Measurements from ENCODE around the gene ATRN. TPM values are rescaled to one million over a fixed set of nuclear protein-coding genes. Genes with fewer than 3 reads are reported as not detected.

ATRN gene
- total RNA-seq, 1 experiment from 2014 or later, result 19.9 TPM

DNA sequence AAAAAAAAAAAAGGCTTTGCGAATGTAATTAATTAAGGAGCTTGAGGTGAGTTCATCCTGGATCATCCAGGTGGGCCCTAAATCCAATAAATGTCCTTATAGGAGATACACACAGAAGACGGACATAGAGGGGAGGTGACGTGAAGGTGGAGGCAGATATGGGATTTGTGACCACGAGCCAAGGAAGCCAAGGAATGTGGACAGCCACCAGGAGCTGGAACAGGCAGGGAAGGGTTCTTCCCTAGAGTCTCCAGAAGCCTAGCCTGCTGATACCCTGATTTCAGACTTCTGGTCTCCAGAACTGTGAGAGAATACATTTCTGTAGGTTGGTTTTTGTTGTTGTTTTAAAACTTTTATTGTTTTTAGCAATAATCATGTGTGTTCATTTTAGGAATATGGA, 6.7 kb upstream of the ATRN start (continued):
- TF ChIP-seq, protein P1, sequence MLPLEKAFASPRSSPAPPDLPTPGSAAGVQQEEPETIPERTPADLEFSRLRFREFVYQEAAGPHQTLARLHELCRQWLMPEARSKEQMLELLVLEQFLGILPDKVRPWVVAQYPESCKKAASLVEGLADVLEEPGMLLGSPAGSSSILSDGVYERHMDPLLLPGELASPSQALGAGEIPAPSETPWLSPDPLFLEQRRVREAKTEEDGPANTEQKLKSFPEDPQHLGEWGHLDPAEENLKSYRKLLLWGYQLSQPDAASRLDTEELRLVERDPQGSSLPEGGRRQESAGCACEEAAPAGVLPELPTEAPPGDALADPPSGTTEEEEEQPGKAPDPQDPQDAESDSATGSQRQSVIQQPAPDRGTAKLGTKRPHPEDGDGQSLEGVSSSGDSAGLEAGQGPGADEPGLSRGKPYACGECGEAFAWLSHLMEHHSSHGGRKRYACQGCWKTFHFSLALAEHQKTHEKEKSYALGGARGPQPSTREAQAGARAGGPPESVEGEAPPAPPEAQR (CRISPR knock-in tag; IDR thresholded peaks at IDR 0.05), result no peak

DNA sequence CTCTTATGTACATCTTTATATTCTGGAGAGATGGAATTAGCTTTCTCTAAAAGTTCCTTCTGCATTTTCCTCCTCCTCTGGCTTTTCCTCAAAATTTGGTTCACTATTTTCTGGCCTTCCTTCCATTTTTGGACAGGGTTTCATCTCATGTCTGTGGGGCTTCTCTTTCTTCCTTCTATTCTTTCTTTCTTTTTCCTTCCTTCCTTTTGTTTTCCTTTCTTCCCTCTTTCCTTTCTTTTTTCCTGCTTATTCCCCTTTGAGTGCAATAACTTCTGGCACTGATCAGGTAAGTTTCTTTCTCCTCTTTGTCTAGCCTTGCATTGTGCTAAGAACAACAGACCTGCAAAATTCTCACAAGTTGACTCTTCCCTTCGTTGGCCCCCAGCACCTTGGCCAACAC, 5.5 kb upstream of the ATRN start:
- no peaks in the 10 kb centered on the region for H3K9me3 Mint-ChIP-seq
- no peak overlapping the region for H3K27ac Mint-ChIP-seq
- no peak for ATAC-seq
- TF ChIP-seq SMAD4 (CRISPR knock-in tag; IDR thresholded peaks at IDR 0.05) (no peak), CBFB (CRISPR knock-in tag; IDR thresholded peaks at IDR 0.05; ENCODE audit: low read depth) (no peak), NR1H2 (CRISPR knock-in tag; IDR thresholded peaks at IDR 0.05) (no peak), KAT7 (CRISPR knock-in tag; IDR thresholded peaks at IDR 0.05; ENCODE audit: borderline replicate concordance) (no peak), GRHL2 (CRISPR knock-in tag; IDR thresholded peaks at IDR 0.05; ENCODE audit: insufficient replicate concordance, severe bottlenecking) (no peak), NFYB (CRISPR knock-in tag; conservative IDR thresholded peaks at IDR 0.05; ENCODE audit: low read depth) (no peak), JAZF1 (CRISPR knock-in tag; IDR thresholded peaks at IDR 0.05) (no peak), TEAD1 (CRISPR knock-in tag; IDR thresholded peaks at IDR 0.05) (no peak), ZNF121 (CRISPR knock-in tag; IDR thresholded peaks at IDR 0.05) (no peak), MXD4 (CRISPR knock-in tag; IDR thresholded peaks at IDR 0.05; ENCODE audit: borderline replicate concordance) (no peak)
- TF ChIP-seq, protein P2, sequence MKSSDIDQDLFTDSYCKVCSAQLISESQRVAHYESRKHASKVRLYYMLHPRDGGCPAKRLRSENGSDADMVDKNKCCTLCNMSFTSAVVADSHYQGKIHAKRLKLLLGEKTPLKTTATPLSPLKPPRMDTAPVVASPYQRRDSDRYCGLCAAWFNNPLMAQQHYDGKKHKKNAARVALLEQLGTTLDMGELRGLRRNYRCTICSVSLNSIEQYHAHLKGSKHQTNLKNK (CRISPR knock-in tag; IDR thresholded peaks at IDR 0.05), result no peak
- TF ChIP-seq, protein P3, sequence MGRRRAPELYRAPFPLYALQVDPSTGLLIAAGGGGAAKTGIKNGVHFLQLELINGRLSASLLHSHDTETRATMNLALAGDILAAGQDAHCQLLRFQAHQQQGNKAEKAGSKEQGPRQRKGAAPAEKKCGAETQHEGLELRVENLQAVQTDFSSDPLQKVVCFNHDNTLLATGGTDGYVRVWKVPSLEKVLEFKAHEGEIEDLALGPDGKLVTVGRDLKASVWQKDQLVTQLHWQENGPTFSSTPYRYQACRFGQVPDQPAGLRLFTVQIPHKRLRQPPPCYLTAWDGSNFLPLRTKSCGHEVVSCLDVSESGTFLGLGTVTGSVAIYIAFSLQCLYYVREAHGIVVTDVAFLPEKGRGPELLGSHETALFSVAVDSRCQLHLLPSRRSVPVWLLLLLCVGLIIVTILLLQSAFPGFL (CRISPR knock-in tag; IDR thresholded peaks at IDR 0.05; ENCODE audit: borderline replicate concordance), result no peak
- TF ChIP-seq, protein P4, sequence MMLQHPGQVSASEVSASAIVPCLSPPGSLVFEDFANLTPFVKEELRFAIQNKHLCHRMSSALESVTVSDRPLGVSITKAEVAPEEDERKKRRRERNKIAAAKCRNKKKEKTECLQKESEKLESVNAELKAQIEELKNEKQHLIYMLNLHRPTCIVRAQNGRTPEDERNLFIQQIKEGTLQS (CRISPR knock-in tag; conservative IDR thresholded peaks at IDR 0.05), result no peak
- TF ChIP-seq, protein P5, sequence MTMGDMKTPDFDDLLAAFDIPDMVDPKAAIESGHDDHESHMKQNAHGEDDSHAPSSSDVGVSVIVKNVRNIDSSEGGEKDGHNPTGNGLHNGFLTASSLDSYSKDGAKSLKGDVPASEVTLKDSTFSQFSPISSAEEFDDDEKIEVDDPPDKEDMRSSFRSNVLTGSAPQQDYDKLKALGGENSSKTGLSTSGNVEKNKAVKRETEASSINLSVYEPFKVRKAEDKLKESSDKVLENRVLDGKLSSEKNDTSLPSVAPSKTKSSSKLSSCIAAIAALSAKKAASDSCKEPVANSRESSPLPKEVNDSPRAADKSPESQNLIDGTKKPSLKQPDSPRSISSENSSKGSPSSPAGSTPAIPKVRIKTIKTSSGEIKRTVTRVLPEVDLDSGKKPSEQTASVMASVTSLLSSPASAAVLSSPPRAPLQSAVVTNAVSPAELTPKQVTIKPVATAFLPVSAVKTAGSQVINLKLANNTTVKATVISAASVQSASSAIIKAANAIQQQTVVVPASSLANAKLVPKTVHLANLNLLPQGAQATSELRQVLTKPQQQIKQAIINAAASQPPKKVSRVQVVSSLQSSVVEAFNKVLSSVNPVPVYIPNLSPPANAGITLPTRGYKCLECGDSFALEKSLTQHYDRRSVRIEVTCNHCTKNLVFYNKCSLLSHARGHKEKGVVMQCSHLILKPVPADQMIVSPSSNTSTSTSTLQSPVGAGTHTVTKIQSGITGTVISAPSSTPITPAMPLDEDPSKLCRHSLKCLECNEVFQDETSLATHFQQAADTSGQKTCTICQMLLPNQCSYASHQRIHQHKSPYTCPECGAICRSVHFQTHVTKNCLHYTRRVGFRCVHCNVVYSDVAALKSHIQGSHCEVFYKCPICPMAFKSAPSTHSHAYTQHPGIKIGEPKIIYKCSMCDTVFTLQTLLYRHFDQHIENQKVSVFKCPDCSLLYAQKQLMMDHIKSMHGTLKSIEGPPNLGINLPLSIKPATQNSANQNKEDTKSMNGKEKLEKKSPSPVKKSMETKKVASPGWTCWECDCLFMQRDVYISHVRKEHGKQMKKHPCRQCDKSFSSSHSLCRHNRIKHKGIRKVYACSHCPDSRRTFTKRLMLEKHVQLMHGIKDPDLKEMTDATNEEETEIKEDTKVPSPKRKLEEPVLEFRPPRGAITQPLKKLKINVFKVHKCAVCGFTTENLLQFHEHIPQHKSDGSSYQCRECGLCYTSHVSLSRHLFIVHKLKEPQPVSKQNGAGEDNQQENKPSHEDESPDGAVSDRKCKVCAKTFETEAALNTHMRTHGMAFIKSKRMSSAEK (CRISPR knock-in tag; IDR thresholded peaks at IDR 0.05; ENCODE audit: borderline replicate concordance), result no peak
- TF ChIP-seq, protein P6, sequence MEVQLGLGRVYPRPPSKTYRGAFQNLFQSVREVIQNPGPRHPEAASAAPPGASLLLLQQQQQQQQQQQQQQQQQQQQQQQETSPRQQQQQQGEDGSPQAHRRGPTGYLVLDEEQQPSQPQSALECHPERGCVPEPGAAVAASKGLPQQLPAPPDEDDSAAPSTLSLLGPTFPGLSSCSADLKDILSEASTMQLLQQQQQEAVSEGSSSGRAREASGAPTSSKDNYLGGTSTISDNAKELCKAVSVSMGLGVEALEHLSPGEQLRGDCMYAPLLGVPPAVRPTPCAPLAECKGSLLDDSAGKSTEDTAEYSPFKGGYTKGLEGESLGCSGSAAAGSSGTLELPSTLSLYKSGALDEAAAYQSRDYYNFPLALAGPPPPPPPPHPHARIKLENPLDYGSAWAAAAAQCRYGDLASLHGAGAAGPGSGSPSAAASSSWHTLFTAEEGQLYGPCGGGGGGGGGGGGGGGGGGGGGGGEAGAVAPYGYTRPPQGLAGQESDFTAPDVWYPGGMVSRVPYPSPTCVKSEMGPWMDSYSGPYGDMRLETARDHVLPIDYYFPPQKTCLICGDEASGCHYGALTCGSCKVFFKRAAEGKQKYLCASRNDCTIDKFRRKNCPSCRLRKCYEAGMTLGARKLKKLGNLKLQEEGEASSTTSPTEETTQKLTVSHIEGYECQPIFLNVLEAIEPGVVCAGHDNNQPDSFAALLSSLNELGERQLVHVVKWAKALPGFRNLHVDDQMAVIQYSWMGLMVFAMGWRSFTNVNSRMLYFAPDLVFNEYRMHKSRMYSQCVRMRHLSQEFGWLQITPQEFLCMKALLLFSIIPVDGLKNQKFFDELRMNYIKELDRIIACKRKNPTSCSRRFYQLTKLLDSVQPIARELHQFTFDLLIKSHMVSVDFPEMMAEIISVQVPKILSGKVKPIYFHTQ (CRISPR knock-in tag; IDR thresholded peaks at IDR 0.05), result no peak
- ChIA-PET CTCF (interaction anchor here (0.6 kb wide), 1 partner anchor 165 kb away, joined by 3 read pairs; no protein-coding TSS in a partner anchor), POLR2A (no interaction called here)
- H3K4me1 Mint-ChIP-seq, result peaks cover 7% of the 10 kb centered on the region
- H3K27me3 Mint-ChIP-seq (ENCODE audit: low read depth), result peaks cover 46% of the 10 kb centered on the region
- no peak overlapping the region for H3K4me3 Mint-ChIP-seq
- no peak for DNase-seq (ENCODE audit: low spot score)
- H3K36me3 Mint-ChIP-seq, result no peaks in the 10 kb centered on the region
